GM21723 (cell line): Measurements from ENCODE around the gene PANK1.

Experiments
- ATAC-seq: cut with Tn5 transposase; IDR thresholded peaks from one replicate; pipeline ENCODE4 v1.9.1; 2021; ENCODE audit warnings: mild to moderate bottlenecking, moderate library complexity; ENCODE audit not compliant: unreplicated experiment

PANK1 gene

GRCh38 chr10:89652806-89653370 lies 7.8 kb upstream of the PANK1 start:
- ATAC-seq: no peak

- ATAC-seq: peak; percentile 60
These were observed 7.0 kb upstream of the PANK1 start for GRCh38 chr10:89651916-89652573.

GRCh38 chr10:89651205-89651915 lies 6.3 kb upstream of the PANK1 start:
- ATAC-seq: no peak

GRCh38 chr10:89649051-89649450 lies 4.0 kb upstream of the PANK1 start:
- ATAC-seq: no peak

- no peak for ATAC-seq
These were observed 3.0 kb upstream of the PANK1 start for GRCh38 chr10:89648074-89648473.

- no peak for ATAC-seq
These were observed 2.0 kb upstream of the PANK1 start for GRCh38 chr10:89646889-89647657.

GRCh38 chr10:89645742-89646172 lies 715 bp upstream of the PANK1 start:
- no peak for ATAC-seq

GRCh38 chr10:89644691-89644966 lies 413 bp downstream of the PANK1 start:
- ATAC-seq: peak; percentile 37

GRCh38 chr10:89643812-89644690 lies 991 bp downstream of the PANK1 start:
- peak; percentile 88 for ATAC-seq

GRCh38 chr10:89643431-89643811 lies 1.6 kb downstream of the PANK1 start:
- ATAC-seq: no peak

- ATAC-seq: no peak
These were observed 2.8 kb downstream of the PANK1 start for GRCh38 chr10:89642193-89642592.

- no peak for ATAC-seq
These were observed 4.8 kb downstream of the PANK1 start for GRCh38 chr10:89640241-89640640.

- ATAC-seq: no peak
These were observed 5.7 kb downstream of the PANK1 start for GRCh38 chr10:89639326-89639725.

- no peak for ATAC-seq
These were observed 7.9 kb downstream of the PANK1 start for GRCh38 chr10:89637113-89637512.

GRCh38 chr10:89634637-89635036 lies 10.4 kb downstream of the PANK1 start:
- ATAC-seq: no peak

GRCh38 chr10:89633484-89633883 lies 11.6 kb downstream of the PANK1 start:
- no peak for ATAC-seq

- no peak for ATAC-seq
These were observed 12.2 kb downstream of the PANK1 start for GRCh38 chr10:89632824-89633223.

GRCh38 chr10:89627830-89628229 lies 17.2 kb downstream of the PANK1 start:
- ATAC-seq: no peak

- ATAC-seq: no peak
These were observed 19.8 kb downstream of the PANK1 start for GRCh38 chr10:89625041-89625765.

- no peak for ATAC-seq
These were observed 21.0 kb downstream of the PANK1 start for GRCh38 chr10:89624020-89624419.
